CD4-positive, CD25-positive, alpha-beta regulatory T cell (primary cell): ENCODE results near the gene TMEM14A. TPM values are rescaled to one million over a fixed set of nuclear protein-coding genes. Genes with fewer than 3 reads are reported as not detected.
"Not testable (repeated sequence)": the region's sequence is repeated elsewhere in the genome, so short reads cannot be mapped to it uniquely, and the experiment has no call there.

Source experiments
- ATAC-seq, 2 donors: fragments of 150-1000 bp; cut with Tn5 transposase; one replicate each; pipeline ENCODE4 v1.10.0; 2021; ENCODE audit warnings: low read depth in 2 of 2, moderate number of reproducible peaks in 2 of 2, moderate library complexity in 1 of 2
- DNase-seq, 3 donors: peaks; one replicate each; pipeline versions ENCODE4 v3.0.0 to v3.0.0-alpha.2; 2012 to 2022; ENCODE audit warnings: mixed read lengths in 1 of 3
- H3K27ac ChIP-seq: one replicate; pipeline ENCODE4 v1.7.0; 2013; ENCODE audit warnings: mild to moderate bottlenecking, low read length; ENCODE audit not compliant: insufficient read depth, poor library complexity, severe bottlenecking
- H3K27me3 ChIP-seq: one replicate; pipeline ENCODE4 v1.7.0; 2013; ENCODE audit warnings: low read length; ENCODE audit not compliant: control insufficient read depth, insufficient read depth
- H3K36me3 ChIP-seq: one replicate; pipeline ENCODE4 v1.7.0; 2013; ENCODE audit warnings: mild to moderate bottlenecking, low read length, moderate library complexity; ENCODE audit not compliant: control insufficient read depth, insufficient read depth
- H3K4me1 ChIP-seq: 2 replicates; pipeline ENCODE4 v1.7.0; 2013; ENCODE audit warnings: mild to moderate bottlenecking, low read length; ENCODE audit not compliant: insufficient read depth, control insufficient read depth, poor library complexity, severe bottlenecking
- H3K4me3 ChIP-seq: one replicate; pipeline ENCODE4 v1.7.0; 2013; ENCODE audit warnings: low read depth, mild to moderate bottlenecking, low read length, moderate library complexity
- H3K9me3 ChIP-seq, 2 experiments: 1 replicate in 1 of 2; 2 replicates in 1 of 2; pipeline ENCODE4 v1.7.0; 2013; ENCODE audit warnings: low read length in 2 of 2, mild to moderate bottlenecking in 1 of 2, moderate library complexity in 1 of 2; ENCODE audit not compliant: control insufficient read depth in 2 of 2
- H3K27ac Mint-ChIP-seq, 3 donors: one replicate each; pipeline ENCODE4 v1.8.0; 2020 to 2022; ENCODE audit warnings: mild to moderate bottlenecking in 3 of 3, mixed read lengths in 3 of 3, moderate library complexity in 2 of 3
- H3K27me3 Mint-ChIP-seq: one replicate; pipeline ENCODE4 v1.8.0; 2022; ENCODE audit warnings: mild to moderate bottlenecking, mixed read lengths
- H3K36me3 Mint-ChIP-seq: one replicate; pipeline ENCODE4 v1.8.0; 2020; ENCODE audit warnings: mixed read lengths
- H3K4me1 Mint-ChIP-seq, 4 donors: one replicate each; pipeline ENCODE4 v1.8.0; 2020 to 2022; ENCODE audit warnings: mixed read lengths in 4 of 4, mild to moderate bottlenecking in 1 of 4
- H3K4me3 Mint-ChIP-seq, 4 donors: one replicate each; pipeline ENCODE4 v1.8.0; 2020 to 2022; ENCODE audit warnings: mild to moderate bottlenecking in 4 of 4, mixed read lengths in 4 of 4, moderate library complexity in 3 of 4
- H3K9me3 Mint-ChIP-seq, 7 donors: one replicate each; pipeline ENCODE4 v1.8.0; 2020 to 2022; ENCODE audit warnings: mixed read lengths in 7 of 7, mild to moderate bottlenecking in 3 of 7, moderate library complexity in 2 of 7
- polyA plus RNA-seq, 4 donors: library from polyadenylated mRNA; unstranded; fragments of 300-500 nt; fragmentation: Illumina TruSeq; gene quantifications; one replicate each; pipeline ENCODE4 v1.2.3, GENCODE V29; 2021
- total RNA-seq: library from RNA; stranded (reverse); gene quantifications from one replicate; pipeline ENCODE4 v1.2.3, GENCODE V29; 2022

Gene TMEM14A
- total and polyA plus RNA-seq, 5 donors from 2014 or later: 8.0 to 55.0 (median 35.8) TPM

- Histone ChIP-seq H3K27ac (no peak overlapping the region), H3K4me3 (no peak overlapping the region), H3K9me3 (no peaks in the 10 kb centered on the region), H3K4me1 (no peaks in the 10 kb centered on the region), H3K27me3 (peaks cover 7% of the 10 kb centered on the region), H3K36me3 (no peaks in the 10 kb centered on the region)
- no peak for ATAC-seq
- DNase-seq: no peak
- H3K36me3 Mint-ChIP-seq: no peaks in the 10 kb centered on the region
- H3K4me1 Mint-ChIP-seq: no peaks in the 10 kb centered on the region
- no peak overlapping the region for H3K4me3 Mint-ChIP-seq
- H3K27ac Mint-ChIP-seq: no peak overlapping the region
- no peaks in the 10 kb centered on the region for H3K9me3 Mint-ChIP-seq
- H3K27me3 Mint-ChIP-seq: peaks cover 64% of the 10 kb centered on the region
Measured at GRCh38 chr6:52645976-52646375, 24.9 kb upstream of the TMEM14A start.

GRCh38 chr6:52647199-52647598, 23.7 kb upstream of the TMEM14A start:
- Mint-ChIP-seq H3K4me1 (peaks cover 0 to 5% (median 1%) of the 10 kb centered on the region in 4 donors), H3K4me3 (no peak overlapping the region), H3K27me3 (peaks cover 57% of the 10 kb centered on the region), H3K9me3 (no peaks in the 10 kb centered on the region), H3K36me3 (no peaks in the 10 kb centered on the region), H3K27ac (no peak overlapping the region)
- no peak overlapping the region for H3K27ac ChIP-seq
- H3K4me3 ChIP-seq: no peak overlapping the region
- H3K4me1 ChIP-seq: no peaks in the 10 kb centered on the region
- no peaks in the 10 kb centered on the region for H3K36me3 ChIP-seq
- peaks cover 7% of the 10 kb centered on the region for H3K27me3 ChIP-seq
- no peak for DNase-seq
- H3K9me3 ChIP-seq: no peaks in the 10 kb centered on the region
- no peak for ATAC-seq

GRCh38 chr6:52649536-52650160, 21.3 kb upstream of the TMEM14A start:
- H3K27me3 ChIP-seq: peaks cover 17% of the 10 kb centered on the region
- H3K4me1 ChIP-seq: no peaks in the 10 kb centered on the region
- no peaks in the 10 kb centered on the region for H3K9me3 ChIP-seq
- ATAC-seq (no peak), DNase-seq (no peak)
- Mint-ChIP-seq H3K4me3 (no peak overlapping the region), H3K9me3 (no peaks in the 10 kb centered on the region), H3K4me1 (peaks cover 0 to 6% (median 4%) of the 10 kb centered on the region in 4 donors), H3K27ac (no peak overlapping the region), H3K36me3 (no peaks in the 10 kb centered on the region), H3K27me3 (peaks cover 51% of the 10 kb centered on the region)
- H3K27ac ChIP-seq: no peak overlapping the region
- H3K36me3 ChIP-seq: no peaks in the 10 kb centered on the region
- no peak overlapping the region for H3K4me3 ChIP-seq

- H3K27me3 ChIP-seq: peaks cover 17% of the 10 kb centered on the region
- Mint-ChIP-seq H3K27me3 (peaks cover 41% of the 10 kb centered on the region), H3K27ac (peak overlapping the region in 1 of 3 donors; percentile 12), H3K9me3 (no peaks in the 10 kb centered on the region), H3K4me1 (peaks cover 0 to 6% (median 4%) of the 10 kb centered on the region in 4 donors), H3K36me3 (no peaks in the 10 kb centered on the region), H3K4me3 (no peak overlapping the region)
- ATAC-seq: no peak
- no peak overlapping the region for H3K27ac ChIP-seq
- no peak for DNase-seq
- H3K4me1 ChIP-seq: no peaks in the 10 kb centered on the region
- no peaks in the 10 kb centered on the region for H3K9me3 ChIP-seq
- H3K36me3 ChIP-seq: no peaks in the 10 kb centered on the region
- H3K4me3 ChIP-seq: no peak overlapping the region
Measured at GRCh38 chr6:52650941-52651340, 20.0 kb upstream of the TMEM14A start.

- H3K27me3 ChIP-seq: peaks cover 17% of the 10 kb centered on the region
- no peaks in the 10 kb centered on the region for H3K36me3 ChIP-seq
- no peak overlapping the region for H3K27ac Mint-ChIP-seq
- peaks cover 0 to 6% (median 4%) of the 10 kb centered on the region in 4 donors for H3K4me1 Mint-ChIP-seq
- no peaks in the 10 kb centered on the region for H3K9me3 Mint-ChIP-seq
- no peaks in the 10 kb centered on the region for H3K4me1 ChIP-seq
- H3K27me3 Mint-ChIP-seq: peaks cover 37% of the 10 kb centered on the region
- H3K4me3 ChIP-seq: no peak overlapping the region
- H3K9me3 ChIP-seq: no peaks in the 10 kb centered on the region
- no peaks in the 10 kb centered on the region for H3K36me3 Mint-ChIP-seq
- DNase-seq (no peak), ATAC-seq (no peak)
- H3K4me3 Mint-ChIP-seq: no peak overlapping the region
- no peak overlapping the region for H3K27ac ChIP-seq
Measured at GRCh38 chr6:52653151-52653550, 17.8 kb upstream of the TMEM14A start.

GRCh38 chr6:52654007-52654406, 16.9 kb upstream of the TMEM14A start:
- Mint-ChIP-seq H3K4me1 (peaks cover 0 to 6% (median 4%) of the 10 kb centered on the region in 4 donors), H3K4me3 (no peak overlapping the region), H3K36me3 (no peaks in the 10 kb centered on the region), H3K9me3 (no peaks in the 10 kb centered on the region), H3K27me3 (peaks cover 28% of the 10 kb centered on the region), H3K27ac (no peak overlapping the region)
- H3K9me3 ChIP-seq: no peaks in the 10 kb centered on the region
- H3K27me3 ChIP-seq: peaks cover 17% of the 10 kb centered on the region
- no peaks in the 10 kb centered on the region for H3K4me1 ChIP-seq
- no peaks in the 10 kb centered on the region for H3K36me3 ChIP-seq
- no peak for DNase-seq
- no peak overlapping the region for H3K4me3 ChIP-seq
- ATAC-seq: no peak
- H3K27ac ChIP-seq: no peak overlapping the region

GRCh38 chr6:52654592-52654991, 16.3 kb upstream of the TMEM14A start:
- Mint-ChIP-seq H3K4me1 (peaks cover 0 to 6% (median 4%) of the 10 kb centered on the region in 4 donors), H3K36me3 (no peaks in the 10 kb centered on the region), H3K27me3 (peaks cover 24% of the 10 kb centered on the region), H3K9me3 (no peaks in the 10 kb centered on the region), H3K4me3 (no peak overlapping the region), H3K27ac (no peak overlapping the region)
- no peak for DNase-seq
- no peaks in the 10 kb centered on the region for H3K36me3 ChIP-seq
- H3K27ac ChIP-seq: no peak overlapping the region
- H3K4me3 ChIP-seq: no peak overlapping the region
- no peaks in the 10 kb centered on the region for H3K4me1 ChIP-seq
- ATAC-seq: no peak
- peaks cover 17% of the 10 kb centered on the region for H3K27me3 ChIP-seq
- no peaks in the 10 kb centered on the region for H3K9me3 ChIP-seq

- H3K27ac Mint-ChIP-seq, H3K27ac ChIP-seq, H3K9me3 ChIP-seq, DNase-seq, H3K36me3 ChIP-seq, H3K4me1 ChIP-seq, H3K4me3 ChIP-seq, H3K4me3 Mint-ChIP-seq, ATAC-seq, H3K36me3 Mint-ChIP-seq, H3K4me1 Mint-ChIP-seq, H3K9me3 Mint-ChIP-seq: not testable (repeated sequence)
- H3K27me3 Mint-ChIP-seq: peaks cover 21% of the 10 kb centered on the region
- H3K27me3 ChIP-seq: peaks cover 14% of the 10 kb centered on the region
Measured at GRCh38 chr6:52655941-52656340, 15.0 kb upstream of the TMEM14A start.
